HepG2 (cell line): ENCODE measurements around the gene PKM.

Experiments used
- CHCHD3 ChIP-seq: sonication (generic); formaldehyde crosslinking; IDR thresholded peaks from 2 replicates; pipeline ENCODE4 v1.8.0; 2022; ENCODE audit warnings: mild to moderate bottlenecking, missing genetic modification reagents, moderate library complexity
- ETV6 ChIP-seq: sonication (generic); formaldehyde crosslinking; conservative IDR thresholded peaks from 2 replicates; pipeline ENCODE4 v1.4.0; 2020; ENCODE audit warnings: missing genetic modification reagents
- KLF13 ChIP-seq: sonication (generic); formaldehyde crosslinking; IDR thresholded peaks from 2 replicates; pipeline ENCODE4 v1.4.0; 2020; ENCODE audit warnings: mild to moderate bottlenecking, missing genetic modification reagents
- POLR2A ChIP-seq, 2 experiments: IDR thresholded peaks; 2 replicates each; pipeline ENCODE4 v1.6.1; 2011; ENCODE audit warnings: low read depth in 2 of 2, low read length in 2 of 2, mild to moderate bottlenecking in 1 of 2, moderate library complexity in 1 of 2; ENCODE audit not compliant: insufficient read depth in 1 of 2
- SMAD9 ChIP-seq: sonication (generic); formaldehyde crosslinking; IDR thresholded peaks from 2 replicates; pipeline ENCODE4 v1.5.1; 2020; ENCODE audit warnings: mild to moderate bottlenecking, missing genetic modification reagents
- ZNF253 ChIP-seq: sonication (generic); formaldehyde crosslinking; IDR thresholded peaks from 2 replicates; pipeline ENCODE4 v1.8.0; 2022; ENCODE audit warnings: mild to moderate bottlenecking, missing genetic modification reagents, borderline replicate concordance
- TF ChIP-seq, protein P1 (sequence below), 2 experiments: sonication (generic) in 1 of 2; formaldehyde crosslinking in 1 of 2; IDR thresholded peaks; 2 replicates each; pipeline versions ENCODE4 v1.6.1 to v1.9.0; 2014 to 2022; ENCODE audit warnings: antibody characterized with exemption in 1 of 2, borderline replicate concordance in 1 of 2, inconsistent platforms in 1 of 2, low read depth in 1 of 2, missing genetic modification reagents in 1 of 2
- TF ChIP-seq, protein P2 (sequence below): sonication (generic); formaldehyde crosslinking; IDR thresholded peaks from 2 replicates; pipeline ENCODE4 v1.9.0; 2022; ENCODE audit warnings: low read depth, missing genetic modification reagents
- TF ChIP-seq, protein P3 (sequence below): sonication (generic); formaldehyde crosslinking; IDR thresholded peaks from 2 replicates; pipeline ENCODE4 v1.4.0; 2020; ENCODE audit warnings: missing genetic modification reagents
- TF ChIP-seq, protein P4 (sequence below), 2 experiments: IDR thresholded peaks; 2 replicates each; pipeline ENCODE4 v1.6.1; 2011 to 2012; ENCODE audit warnings: low read length in 2 of 2, borderline replicate concordance in 1 of 2, low read depth in 1 of 2, mild to moderate bottlenecking in 1 of 2, moderate library complexity in 1 of 2

DNA sequence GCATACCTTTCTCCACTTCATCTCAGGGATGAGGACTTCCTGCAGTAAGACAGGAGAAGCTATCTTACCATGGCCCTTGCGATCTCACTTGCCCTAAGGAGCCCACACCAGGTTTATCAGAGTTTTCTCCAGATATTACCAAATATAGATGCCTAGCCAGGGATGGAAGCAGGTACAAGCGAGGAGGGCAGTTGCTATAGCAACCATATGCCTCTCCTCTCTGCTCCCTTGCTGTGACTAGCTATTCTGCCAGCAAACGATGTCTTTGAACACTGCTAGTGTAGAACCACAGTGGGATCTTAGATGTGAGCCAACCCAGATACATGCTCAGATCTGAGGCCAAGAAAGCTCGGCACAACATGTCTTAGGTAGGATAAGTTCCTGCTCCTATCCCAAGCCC is 67.3 kb downstream of the PKM start:
- TF ChIP-seq POLR2A (IDR thresholded peaks at IDR 0.05; ENCODE audit: insufficient read depth in 1 of 2, low read depth in 2 of 2, low read length in 2 of 2) = no peak
- TF ChIP-seq, protein P1, sequence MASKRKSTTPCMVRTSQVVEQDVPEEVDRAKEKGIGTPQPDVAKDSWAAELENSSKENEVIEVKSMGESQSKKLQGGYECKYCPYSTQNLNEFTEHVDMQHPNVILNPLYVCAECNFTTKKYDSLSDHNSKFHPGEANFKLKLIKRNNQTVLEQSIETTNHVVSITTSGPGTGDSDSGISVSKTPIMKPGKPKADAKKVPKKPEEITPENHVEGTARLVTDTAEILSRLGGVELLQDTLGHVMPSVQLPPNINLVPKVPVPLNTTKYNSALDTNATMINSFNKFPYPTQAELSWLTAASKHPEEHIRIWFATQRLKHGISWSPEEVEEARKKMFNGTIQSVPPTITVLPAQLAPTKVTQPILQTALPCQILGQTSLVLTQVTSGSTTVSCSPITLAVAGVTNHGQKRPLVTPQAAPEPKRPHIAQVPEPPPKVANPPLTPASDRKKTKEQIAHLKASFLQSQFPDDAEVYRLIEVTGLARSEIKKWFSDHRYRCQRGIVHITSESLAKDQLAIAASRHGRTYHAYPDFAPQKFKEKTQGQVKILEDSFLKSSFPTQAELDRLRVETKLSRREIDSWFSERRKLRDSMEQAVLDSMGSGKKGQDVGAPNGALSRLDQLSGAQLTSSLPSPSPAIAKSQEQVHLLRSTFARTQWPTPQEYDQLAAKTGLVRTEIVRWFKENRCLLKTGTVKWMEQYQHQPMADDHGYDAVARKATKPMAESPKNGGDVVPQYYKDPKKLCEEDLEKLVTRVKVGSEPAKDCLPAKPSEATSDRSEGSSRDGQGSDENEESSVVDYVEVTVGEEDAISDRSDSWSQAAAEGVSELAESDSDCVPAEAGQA (IDR thresholded peaks at IDR 0.05; ENCODE audit: low read depth) = no peak
- TF ChIP-seq, protein P1 (CRISPR knock-in tag; IDR thresholded peaks at IDR 0.05; ENCODE audit: borderline replicate concordance) = no peak
- TF ChIP-seq SMAD9 (CRISPR knock-in tag) = no peak
- TF ChIP-seq ZNF253 (CRISPR knock-in tag) = no peak
- TF ChIP-seq, protein P2, sequence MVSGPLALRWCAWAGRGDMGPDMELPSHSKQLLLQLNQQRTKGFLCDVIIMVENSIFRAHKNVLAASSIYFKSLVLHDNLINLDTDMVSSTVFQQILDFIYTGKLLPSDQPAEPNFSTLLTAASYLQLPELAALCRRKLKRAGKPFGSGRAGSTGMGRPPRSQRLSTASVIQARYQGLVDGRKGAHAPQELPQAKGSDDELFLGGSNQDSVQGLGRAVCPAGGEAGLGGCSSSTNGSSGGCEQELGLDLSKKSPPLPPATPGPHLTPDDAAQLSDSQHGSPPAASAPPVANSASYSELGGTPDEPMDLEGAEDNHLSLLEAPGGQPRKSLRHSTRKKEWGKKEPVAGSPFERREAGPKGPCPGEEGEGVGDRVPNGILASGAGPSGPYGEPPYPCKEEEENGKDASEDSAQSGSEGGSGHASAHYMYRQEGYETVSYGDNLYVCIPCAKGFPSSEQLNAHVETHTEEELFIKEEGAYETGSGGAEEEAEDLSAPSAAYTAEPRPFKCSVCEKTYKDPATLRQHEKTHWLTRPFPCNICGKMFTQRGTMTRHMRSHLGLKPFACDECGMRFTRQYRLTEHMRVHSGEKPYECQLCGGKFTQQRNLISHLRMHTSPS (CRISPR knock-in tag) = no peak
- TF ChIP-seq, protein P3, sequence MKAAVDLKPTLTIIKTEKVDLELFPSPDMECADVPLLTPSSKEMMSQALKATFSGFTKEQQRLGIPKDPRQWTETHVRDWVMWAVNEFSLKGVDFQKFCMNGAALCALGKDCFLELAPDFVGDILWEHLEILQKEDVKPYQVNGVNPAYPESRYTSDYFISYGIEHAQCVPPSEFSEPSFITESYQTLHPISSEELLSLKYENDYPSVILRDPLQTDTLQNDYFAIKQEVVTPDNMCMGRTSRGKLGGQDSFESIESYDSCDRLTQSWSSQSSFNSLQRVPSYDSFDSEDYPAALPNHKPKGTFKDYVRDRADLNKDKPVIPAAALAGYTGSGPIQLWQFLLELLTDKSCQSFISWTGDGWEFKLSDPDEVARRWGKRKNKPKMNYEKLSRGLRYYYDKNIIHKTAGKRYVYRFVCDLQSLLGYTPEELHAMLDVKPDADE (CRISPR knock-in tag) = no peak
- TF ChIP-seq, protein P4, sequence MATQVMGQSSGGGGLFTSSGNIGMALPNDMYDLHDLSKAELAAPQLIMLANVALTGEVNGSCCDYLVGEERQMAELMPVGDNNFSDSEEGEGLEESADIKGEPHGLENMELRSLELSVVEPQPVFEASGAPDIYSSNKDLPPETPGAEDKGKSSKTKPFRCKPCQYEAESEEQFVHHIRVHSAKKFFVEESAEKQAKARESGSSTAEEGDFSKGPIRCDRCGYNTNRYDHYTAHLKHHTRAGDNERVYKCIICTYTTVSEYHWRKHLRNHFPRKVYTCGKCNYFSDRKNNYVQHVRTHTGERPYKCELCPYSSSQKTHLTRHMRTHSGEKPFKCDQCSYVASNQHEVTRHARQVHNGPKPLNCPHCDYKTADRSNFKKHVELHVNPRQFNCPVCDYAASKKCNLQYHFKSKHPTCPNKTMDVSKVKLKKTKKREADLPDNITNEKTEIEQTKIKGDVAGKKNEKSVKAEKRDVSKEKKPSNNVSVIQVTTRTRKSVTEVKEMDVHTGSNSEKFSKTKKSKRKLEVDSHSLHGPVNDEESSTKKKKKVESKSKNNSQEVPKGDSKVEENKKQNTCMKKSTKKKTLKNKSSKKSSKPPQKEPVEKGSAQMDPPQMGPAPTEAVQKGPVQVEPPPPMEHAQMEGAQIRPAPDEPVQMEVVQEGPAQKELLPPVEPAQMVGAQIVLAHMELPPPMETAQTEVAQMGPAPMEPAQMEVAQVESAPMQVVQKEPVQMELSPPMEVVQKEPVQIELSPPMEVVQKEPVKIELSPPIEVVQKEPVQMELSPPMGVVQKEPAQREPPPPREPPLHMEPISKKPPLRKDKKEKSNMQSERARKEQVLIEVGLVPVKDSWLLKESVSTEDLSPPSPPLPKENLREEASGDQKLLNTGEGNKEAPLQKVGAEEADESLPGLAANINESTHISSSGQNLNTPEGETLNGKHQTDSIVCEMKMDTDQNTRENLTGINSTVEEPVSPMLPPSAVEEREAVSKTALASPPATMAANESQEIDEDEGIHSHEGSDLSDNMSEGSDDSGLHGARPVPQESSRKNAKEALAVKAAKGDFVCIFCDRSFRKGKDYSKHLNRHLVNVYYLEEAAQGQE (IDR thresholded peaks at IDR 0.05; ENCODE audit: borderline replicate concordance in 1 of 2, low read depth in 1 of 2, low read length in 2 of 2) = no peak
- TF ChIP-seq KLF13 (CRISPR knock-in tag) = no peak
- no peak for TF ChIP-seq CHCHD3 (CRISPR knock-in tag)
- TF ChIP-seq ETV6 (CRISPR knock-in tag) = no peak
